GM18909 (cell line): ENCODE data around the gene MYMK.

ENCODE experiments used
- ATAC-seq: cut with Tn5 transposase; IDR thresholded peaks from one replicate; pipeline ENCODE4 v1.9.1; 2021; ENCODE audit warnings: mild to moderate bottlenecking; ENCODE audit not compliant: unreplicated experiment, poor library complexity

The MYMK gene

GRCh38 chr9:133536080-133536479 lies 11.3 kb upstream of the MYMK start:
- no peak for ATAC-seq

GRCh38 chr9:133535306-133535877 lies 10.6 kb upstream of the MYMK start:
- no peak for ATAC-seq

- ATAC-seq = no peak
These were observed 9.9 kb upstream of the MYMK start, which contains the start of gene ADAMTSL2 for GRCh38 chr9:133534346-133535291. TSS of gene ADAMTSL2 (plus strand) at chr9:133534704. CDS start at chr9:133536713, 2,009 bp downstream.

GRCh38 chr9:133533857-133534256 lies 9.1 kb upstream of the MYMK start:
- ATAC-seq = no peak

- ATAC-seq = no peak
These were observed 8.3 kb upstream of the MYMK start for GRCh38 chr9:133532937-133533668.

GRCh38 chr9:133531293-133531692 lies 6.5 kb upstream of the MYMK start:
- no peak for ATAC-seq

- no peak for ATAC-seq
These were observed 5.1 kb upstream of the MYMK start for GRCh38 chr9:133529874-133530273.

- no peak for ATAC-seq
These were observed 4.7 kb upstream of the MYMK start for GRCh38 chr9:133529457-133529856.

GRCh38 chr9:133528876-133529241 lies 4.1 kb upstream of the MYMK start:
- ATAC-seq = no peak

GRCh38 chr9:133528001-133528875 lies 3.5 kb upstream of the MYMK start:
- no peak for ATAC-seq

GRCh38 chr9:133527444-133527920 lies 2.7 kb upstream of the MYMK start:
- ATAC-seq = no peak

GRCh38 chr9:133526721-133527321 lies 2.1 kb upstream of the MYMK start:
- ATAC-seq = no peak

- no peak for ATAC-seq
These were observed 918 bp upstream of the MYMK start for GRCh38 chr9:133525677-133526076.

GRCh38 chr9:133524146-133524545 lies 613 bp downstream of the MYMK start:
- ATAC-seq = no peak

- no peak for ATAC-seq
These were observed 1.7 kb downstream of the MYMK start for GRCh38 chr9:133523106-133523505.

- no peak for ATAC-seq
These were observed 2.5 kb downstream of the MYMK start for GRCh38 chr9:133522073-133522910.

- ATAC-seq = no peak
These were observed 3.4 kb downstream of the MYMK start for GRCh38 chr9:133521122-133522072.
